HG02870 (cell line): ENCODE data around the gene SPRR2E.
"Not testable (repeated sequence)": the region's sequence is repeated elsewhere in the genome, so short reads cannot be mapped to it uniquely, and the experiment has no call there.

Source experiments
- ATAC-seq: cut with Tn5 transposase; IDR thresholded peaks from one replicate; pipeline ENCODE4 v1.9.1; 2021; ENCODE audit warnings: mild to moderate bottlenecking, moderate library complexity; ENCODE audit not compliant: unreplicated experiment

SPRR2E gene

GRCh38 chr1:153071511-153071910 lies 22.8 kb downstream of the SPRR2E start, which contains the start of gene SPRR2B:
Gene SPRR2B, minus strand, starts transcription at chr1:153071611. Its CDS starts 772 bp downstream, at chr1:153070839.
- ATAC-seq, result no peak

GRCh38 chr1:153070243-153070642 lies 24.1 kb downstream of the SPRR2E start:
- no peak for ATAC-seq

DNA sequence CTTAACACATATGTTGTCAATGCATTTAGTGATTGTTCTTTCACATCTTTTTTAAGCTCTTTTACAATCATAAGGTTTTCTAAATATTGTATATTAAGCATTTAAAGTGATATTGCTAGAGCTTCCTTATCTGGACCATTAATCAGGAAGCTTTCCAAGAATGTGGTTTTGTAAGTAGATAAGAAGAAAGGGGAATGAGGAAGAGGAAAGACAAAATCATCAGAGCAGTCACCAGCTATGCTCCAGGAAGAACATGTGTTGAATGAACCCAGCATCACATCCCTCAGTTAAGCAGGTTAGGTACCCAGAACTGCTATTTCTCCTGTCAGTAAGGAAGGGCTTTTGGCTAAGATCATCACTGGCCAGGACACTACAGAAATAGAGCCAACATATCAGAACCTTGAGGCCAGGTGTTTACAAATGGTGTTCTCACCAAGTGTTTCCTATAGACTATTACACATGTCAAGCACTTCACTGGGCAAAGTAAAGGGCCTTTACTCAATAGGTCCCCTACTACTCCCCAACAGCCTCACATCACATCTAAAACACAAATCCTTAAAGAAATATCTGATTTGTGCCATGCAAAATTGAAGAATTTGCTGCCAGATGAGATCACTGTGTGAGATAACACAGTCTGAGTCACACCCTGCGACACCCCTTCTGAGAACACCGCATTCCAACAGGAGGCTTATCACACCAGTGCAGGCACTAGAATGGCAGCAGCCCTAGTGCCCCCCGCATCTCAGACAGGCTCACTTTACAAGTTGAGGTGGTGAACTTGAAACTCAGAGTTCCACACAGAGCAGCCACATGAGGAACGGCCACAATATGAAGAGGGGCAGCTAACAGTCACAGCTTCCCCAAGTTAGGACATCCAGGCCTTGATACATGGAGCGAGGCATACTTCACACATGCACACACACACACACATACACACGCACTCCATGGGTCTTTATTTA lies 35.2 kb downstream of the SPRR2E start:
- ATAC-seq, result no peak

DNA sequence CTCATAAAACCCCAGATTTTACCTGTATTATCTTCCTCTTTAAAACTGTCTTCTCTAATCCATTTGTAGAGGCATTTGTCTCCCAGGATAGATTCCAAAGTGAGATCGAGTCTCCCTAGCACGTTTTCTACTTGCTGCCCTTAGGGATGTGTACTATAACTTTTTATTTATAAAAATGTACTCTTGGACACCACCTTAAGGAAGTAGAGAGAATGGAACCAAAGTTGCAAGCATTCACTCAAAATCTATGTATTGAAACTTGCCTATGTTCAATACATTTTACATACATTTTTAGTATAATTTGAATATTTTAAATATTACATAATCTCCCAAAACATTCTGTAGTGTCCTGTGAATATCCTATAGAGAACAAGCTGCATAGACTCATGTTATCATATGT lies 36.2 kb downstream of the SPRR2E start:
- no peak for ATAC-seq

DNA sequence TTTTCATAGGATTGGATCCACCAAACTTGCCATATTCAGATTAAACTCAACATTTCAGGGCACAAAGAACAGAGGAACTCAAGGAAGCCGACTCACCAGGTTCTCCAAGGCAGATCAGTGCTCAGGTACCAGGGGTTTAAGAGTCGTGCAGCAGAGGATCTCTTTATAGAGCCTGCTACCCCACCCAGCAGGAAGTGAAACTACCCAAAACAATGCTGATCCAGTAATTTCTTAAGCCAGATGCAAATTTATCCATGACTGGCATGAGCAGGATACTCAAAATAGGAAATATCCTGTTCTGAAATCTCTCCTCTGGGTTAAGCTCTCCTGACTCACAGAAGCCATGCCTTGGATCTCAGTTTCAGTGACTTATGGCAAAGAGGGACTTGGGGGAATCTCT lies 37.0 kb downstream of the SPRR2E start, which contains the start of gene SPRR2A:
SPRR2A (minus strand) TSS at position 138 of the 400 bp plus-strand sequence. CDS start 777 bp downstream, outside the sequence.
- ATAC-seq, result no peak

- not testable (repeated sequence) for ATAC-seq
These were observed 38.2 kb downstream of the SPRR2E start for GRCh38 chr1:153056111-153056510.

- no peak for ATAC-seq
These were observed 45.1 kb downstream of the SPRR2E start for GRCh38 chr1:153049211-153049610.
